SU-DHL-6 (cell line): ENCODE data around the gene PNPLA6.

Experiments used
- H2AFZ ChIP-seq: fragments of 200-600 bp; sonication (generic); 2 replicates; pipeline ENCODE4 v1.6.1; 2014; ENCODE audit warnings: low read depth, mild to moderate bottlenecking, moderate library complexity, mixed read lengths, antibody characterized with exemption, low read length; ENCODE audit not compliant: severe bottlenecking
- H3F3A ChIP-seq: fragments of 200-600 bp; shearing (Covaris generic); 2 replicates; pipeline ENCODE4 v1.6.0; 2016; ENCODE audit warnings: antibody characterized with exemption, mild to moderate bottlenecking; ENCODE audit not compliant: insufficient read depth
- H3K27ac ChIP-seq: fragments of 200-600 bp; sonication (generic); 2 replicates; pipeline ENCODE4 v1.5.1; 2016; ENCODE audit warnings: low read depth, mild to moderate bottlenecking, low read length, moderate library complexity, mixed read lengths
- H3K27me3 ChIP-seq: fragments of 200-600 bp; sonication (generic), shearing (Covaris generic); 2 replicates; pipeline ENCODE4 v1.6.0; 2014; ENCODE audit warnings: mild to moderate bottlenecking, low read length
- H3K36me3 ChIP-seq: fragments of 200-600 bp; sonication (generic); 2 replicates; pipeline ENCODE4 v1.6.1; 2014; ENCODE audit warnings: mild to moderate bottlenecking, low read length, mixed read lengths
- H3K4me2 ChIP-seq: fragments of 300-600, 200-600 bp; shearing (Covaris generic), sonication (generic); 2 replicates; pipeline ENCODE4 v1.6.0; 2014; ENCODE audit warnings: low read length, low read depth, mild to moderate bottlenecking; ENCODE audit not compliant: poor library complexity, severe bottlenecking
- H3K4me3 ChIP-seq: fragments of 200-600 bp; sonication (generic); 2 replicates; pipeline ENCODE4 v1.5.1; 2014; ENCODE audit warnings: antibody characterized with exemption, low read length, mild to moderate bottlenecking, mixed read lengths; ENCODE audit not compliant: insufficient read depth, poor library complexity, severe bottlenecking
- H3K79me2 ChIP-seq: fragments of 200-600 bp; sonication (generic); 2 replicates; pipeline ENCODE4 v1.6.1; 2014; ENCODE audit warnings: mild to moderate bottlenecking, low read length, moderate library complexity; ENCODE audit not compliant: insufficient read depth
- H3K9ac ChIP-seq: fragments of 200-600 bp; sonication (generic); 2 replicates; pipeline ENCODE4 v1.7.0; 2014; ENCODE audit warnings: mild to moderate bottlenecking, low read length
- H3K9me2 ChIP-seq: fragments of 200-600 bp; sonication (generic); replicated peaks from 2 replicates; pipeline ENCODE4 v1.6.1; 2014; ENCODE audit warnings: low read length; ENCODE audit not compliant: insufficient read depth
- H3K9me3 ChIP-seq: fragments of 200-600 bp; sonication (generic); 2 replicates; pipeline ENCODE4 v1.6.1; 2014; ENCODE audit warnings: low read length, mixed read lengths; ENCODE audit not compliant: insufficient read depth
- H4K20me1 ChIP-seq: fragments of 200-600 bp; sonication (generic); 2 replicates; pipeline ENCODE4 v1.6.1; 2014; ENCODE audit warnings: low read depth, mild to moderate bottlenecking, antibody characterized with exemption, low read length, moderate library complexity, mixed read lengths
- CTCF ChIP-seq: fragments of 200-600 bp; sonication (generic); IDR thresholded peaks from one replicate; pipeline ENCODE4 v1.5.1; 2017; ENCODE audit warnings: antibody characterized with exemption, mild to moderate bottlenecking, low read length, moderate library complexity; ENCODE audit not compliant: insufficient read depth, poor library complexity, severe bottlenecking
- EZH2phosphoT487 ChIP-seq: fragments of 200-600 bp; sonication (generic), shearing (Covaris generic); conservative IDR thresholded peaks from 2 replicates; pipeline ENCODE4 v1.6.1; 2018; ENCODE audit warnings: mild to moderate bottlenecking, antibody characterized with exemption, low read length, moderate library complexity, mixed read lengths

The PNPLA6 gene

GRCh38 chr19:7524523-7524922 is 11.0 kb upstream of the PNPLA6 start:
- Histone ChIP-seq H3K27ac (no peak overlapping the region), H3K27me3 (no peaks in the 10 kb centered on the region), H3K9ac (no peak overlapping the region), H3K36me3 (no peaks in the 10 kb centered on the region), H2AFZ (no peak overlapping the region), H3K4me2 (no peak overlapping the region), H3K4me3 (no peak overlapping the region), H3K79me2 (no peaks in the 10 kb centered on the region), H3F3A (no peaks in the 10 kb centered on the region), H3K9me2 (no peaks in the 10 kb centered on the region), H4K20me1 (no peaks in the 10 kb centered on the region), H3K9me3 (no peaks in the 10 kb centered on the region)
- TF ChIP-seq EZH2phosphoT487 (no peak), CTCF (no peak)

- Histone ChIP-seq H3K9me2 (no peaks in the 10 kb centered on the region), H3K9ac (no peak overlapping the region), H3K4me3 (no peak overlapping the region), H4K20me1 (no peaks in the 10 kb centered on the region), H3F3A (no peaks in the 10 kb centered on the region), H2AFZ (no peak overlapping the region), H3K27ac (no peak overlapping the region), H3K79me2 (no peaks in the 10 kb centered on the region), H3K9me3 (no peaks in the 10 kb centered on the region), H3K4me2 (no peak overlapping the region), H3K27me3 (no peaks in the 10 kb centered on the region), H3K36me3 (no peaks in the 10 kb centered on the region)
- no peak for TF ChIP-seq CTCF
- no peak for TF ChIP-seq EZH2phosphoT487
These were observed 10.4 kb upstream of the PNPLA6 start for GRCh38 chr19:7524992-7525739.

GRCh38 chr19:7526059-7526929 is 9.2 kb upstream of the PNPLA6 start:
- Histone ChIP-seq H3K9me2 (no peaks in the 10 kb centered on the region), H3K4me3 (no peak overlapping the region), H3K79me2 (no peaks in the 10 kb centered on the region), H3K9me3 (no peaks in the 10 kb centered on the region), H3K27me3 (no peaks in the 10 kb centered on the region), H3K36me3 (no peaks in the 10 kb centered on the region), H3F3A (no peaks in the 10 kb centered on the region), H3K27ac (no peak overlapping the region), H3K4me2 (no peak overlapping the region), H3K9ac (no peak overlapping the region), H4K20me1 (no peaks in the 10 kb centered on the region), H2AFZ (no peak overlapping the region)
- TF ChIP-seq CTCF (no peak), EZH2phosphoT487 (no peak)
